Fibroblast of skin of right quadriceps (primary cell): Measurements from ENCODE around the gene LRP1B.
"Not testable (repeated sequence)": the region's sequence is repeated elsewhere in the genome, so short reads cannot be mapped to it uniquely, and the experiment has no call there.

Experiments used
- DNase-seq: peaks from one replicate; pipeline ENCODE4 v3.0.0-alpha.2; 2013

LRP1B gene

DNA sequence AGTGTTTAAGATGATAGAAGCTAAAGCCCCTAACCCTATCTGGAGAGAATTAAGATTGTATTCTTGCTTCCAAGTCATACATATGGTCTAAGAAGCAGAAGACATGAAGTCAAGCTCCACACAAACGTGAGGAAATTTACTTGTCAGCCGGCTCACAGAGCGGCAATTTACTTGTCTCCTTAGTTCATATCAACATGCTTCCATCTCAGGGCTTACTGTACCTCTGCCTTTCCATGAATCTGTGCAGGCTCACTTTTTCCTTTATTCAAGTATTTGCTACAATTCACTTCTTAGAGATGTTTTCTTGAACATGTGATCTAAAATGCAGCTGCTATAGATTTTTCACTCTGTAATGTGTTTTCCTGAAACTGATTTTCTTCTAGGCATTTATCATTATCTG is 1386.4 kb downstream of the LRP1B start:
- DNase-seq, result no peak

DNA sequence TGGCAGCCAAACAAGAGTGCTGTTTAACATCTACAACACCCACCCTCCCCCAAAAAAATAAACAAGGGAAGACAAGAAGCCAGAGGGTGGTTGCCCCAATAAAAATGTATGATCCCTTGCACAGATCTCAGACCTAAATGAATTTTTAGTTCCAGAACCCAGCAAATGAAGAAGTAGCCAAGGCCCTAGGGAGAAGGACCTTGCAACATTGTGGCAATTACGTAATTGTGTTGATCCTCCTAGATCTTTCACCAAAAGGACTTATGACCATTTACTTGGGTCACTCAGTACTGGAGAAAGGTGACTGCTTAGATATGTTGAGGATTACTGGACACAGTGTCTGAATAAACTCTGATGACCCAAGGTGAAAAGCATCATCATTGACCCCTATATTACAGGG is 1393.8 kb downstream of the LRP1B start:
- no peak for DNase-seq

DNA sequence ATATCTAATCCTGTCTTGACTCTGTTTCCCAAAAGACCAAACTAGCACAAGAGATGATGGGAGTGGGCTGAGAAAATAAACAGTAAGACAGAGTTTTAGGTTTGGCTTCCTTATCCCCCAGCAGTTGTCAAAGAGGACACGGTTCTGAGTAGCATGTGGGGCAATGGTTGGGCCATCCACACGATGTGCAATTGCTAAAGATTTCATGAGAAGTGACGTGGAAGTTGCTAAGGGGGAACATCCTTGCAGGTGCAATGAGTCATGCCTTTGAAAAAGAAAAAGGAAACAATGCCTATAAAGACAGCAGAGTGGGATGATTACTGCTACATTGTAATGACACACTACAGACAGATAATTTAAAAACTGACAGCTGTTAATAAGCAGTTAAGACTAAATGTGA is 1395.8 kb downstream of the LRP1B start:
- no peak for DNase-seq

DNA sequence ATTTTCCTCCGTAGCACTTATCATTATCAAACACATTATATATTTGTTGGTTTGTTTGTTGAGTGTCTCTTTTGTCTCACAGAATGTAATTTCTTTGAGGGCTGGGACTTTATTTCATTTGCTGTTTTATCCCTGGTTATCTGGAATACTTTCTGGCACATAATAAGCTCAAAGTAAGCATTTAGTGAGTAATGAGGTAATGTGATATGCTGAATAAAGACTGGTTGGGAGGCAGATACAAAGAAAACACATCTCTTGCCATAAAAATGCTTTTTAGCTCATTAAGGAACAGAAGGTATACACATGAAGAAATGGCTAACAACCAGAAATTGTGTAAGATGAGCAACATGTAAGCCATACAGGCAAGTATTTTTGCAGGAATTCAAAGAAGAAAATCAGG is 1411.8 kb downstream of the LRP1B start:
- no peak for DNase-seq

DNA sequence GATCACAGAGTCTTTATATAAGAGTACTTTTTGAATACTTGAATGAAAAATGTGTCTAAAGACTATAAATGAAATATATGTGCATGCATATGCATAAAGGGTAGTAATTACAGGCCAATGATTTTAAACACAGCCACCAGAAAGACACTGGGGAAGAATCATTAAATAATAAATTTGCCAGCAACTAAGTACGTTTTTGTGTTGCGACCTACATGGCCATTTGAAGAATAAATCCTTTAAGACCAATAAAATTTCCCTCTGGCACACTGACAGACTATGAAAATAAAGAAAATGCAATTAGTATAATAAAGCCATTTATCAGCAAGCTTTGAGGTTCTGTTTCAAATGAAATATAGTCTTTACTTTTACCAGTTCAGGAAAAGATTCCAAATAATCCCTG is 1413.3 kb downstream of the LRP1B start:
- no peak for DNase-seq

DNA sequence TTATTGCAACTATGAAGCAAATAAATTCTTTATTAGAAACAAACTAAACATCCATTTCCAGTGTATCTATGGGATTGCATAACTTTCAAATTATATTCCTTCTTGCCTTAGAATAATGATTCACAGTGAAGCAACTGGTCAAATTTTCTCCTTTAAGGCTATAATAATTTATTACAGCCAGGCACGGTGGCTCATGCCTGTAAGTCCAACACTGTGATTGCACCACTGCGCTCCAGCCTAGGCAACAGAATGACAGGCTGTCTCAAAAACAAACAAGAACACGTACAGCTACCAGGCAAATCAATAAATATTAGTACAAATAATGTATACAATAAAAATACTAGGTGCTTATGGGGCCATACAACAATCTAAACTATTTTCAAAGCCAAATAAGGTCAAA is 1416.2 kb downstream of the LRP1B start:
- no peak for DNase-seq

DNA sequence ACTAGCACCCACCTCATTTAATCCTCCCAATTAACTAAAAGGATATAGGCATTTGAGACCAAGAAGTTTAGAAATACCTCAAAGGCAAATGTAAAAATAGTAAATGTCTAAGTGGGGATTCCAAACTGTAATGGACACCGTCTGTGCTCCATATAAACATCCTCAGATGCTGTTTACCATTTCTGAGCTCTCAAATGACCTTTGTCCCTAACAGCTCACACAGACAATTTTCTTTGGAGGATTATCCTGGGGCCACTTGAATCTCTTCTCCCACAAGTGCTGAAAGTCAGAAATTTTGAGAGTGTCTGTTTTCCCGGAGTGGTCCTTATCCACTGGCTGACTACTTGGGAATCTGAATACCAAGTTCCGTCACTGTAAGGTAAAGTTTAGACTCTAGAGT is 1418.9 kb downstream of the LRP1B start:
- DNase-seq, result no peak

DNA sequence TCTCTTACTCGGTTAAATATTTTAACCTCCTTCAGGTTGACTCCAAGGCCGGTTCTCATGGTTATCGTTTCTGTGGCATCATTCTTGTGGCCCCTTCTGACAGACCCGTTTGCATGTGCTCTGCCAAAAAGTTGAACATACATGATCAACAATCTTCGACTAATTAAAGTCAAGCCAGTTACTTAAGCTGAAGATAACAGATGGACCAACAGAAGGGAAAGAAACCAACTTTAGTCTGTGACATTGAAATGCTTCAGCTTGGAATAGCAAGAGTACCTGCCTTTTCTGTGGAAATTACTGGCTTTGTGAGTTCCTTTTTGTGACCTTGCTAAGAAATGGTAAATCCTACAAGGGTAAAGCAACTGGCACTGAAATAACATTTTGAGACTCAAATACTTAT is 1429.1 kb downstream of the LRP1B start:
- no peak for DNase-seq

DNA sequence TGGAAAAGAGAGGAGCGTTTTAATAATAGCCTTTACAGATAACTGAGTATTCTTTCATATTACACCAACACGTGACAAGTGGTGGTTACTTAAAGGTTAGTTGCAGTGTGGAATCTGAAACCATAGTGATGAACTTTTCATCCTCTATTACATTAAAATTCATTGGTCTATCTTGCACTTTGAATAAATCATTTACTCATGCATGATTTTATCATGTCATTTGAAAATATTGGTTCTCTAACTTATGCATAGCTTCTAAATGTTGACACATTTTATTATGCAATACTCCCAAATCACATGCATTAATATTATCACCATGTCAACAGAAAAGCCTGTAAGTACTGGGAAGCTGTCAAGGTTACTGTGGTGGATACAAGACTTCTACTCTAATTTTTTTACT is 1432.2 kb downstream of the LRP1B start:
- DNase-seq, result no peak

DNA sequence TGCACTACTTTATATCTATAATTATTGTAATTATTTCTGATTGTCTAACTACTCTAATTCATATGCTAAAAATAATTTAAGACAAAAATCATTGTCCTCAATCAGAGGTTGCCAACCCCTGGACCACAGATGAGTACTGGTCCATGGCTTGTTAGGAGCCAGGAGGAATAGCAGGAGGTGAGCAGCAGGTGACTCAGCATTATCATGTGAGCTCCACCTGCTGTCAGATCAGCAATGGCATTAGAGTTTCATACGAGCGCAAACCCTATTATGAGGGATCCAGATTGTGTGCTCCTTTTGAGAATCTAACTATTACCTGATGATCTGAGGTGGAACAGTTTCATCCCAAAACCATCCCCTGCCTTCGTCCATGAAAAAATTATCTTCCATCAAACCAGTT is 1434.4 kb downstream of the LRP1B start:
- DNase-seq, result no peak

DNA sequence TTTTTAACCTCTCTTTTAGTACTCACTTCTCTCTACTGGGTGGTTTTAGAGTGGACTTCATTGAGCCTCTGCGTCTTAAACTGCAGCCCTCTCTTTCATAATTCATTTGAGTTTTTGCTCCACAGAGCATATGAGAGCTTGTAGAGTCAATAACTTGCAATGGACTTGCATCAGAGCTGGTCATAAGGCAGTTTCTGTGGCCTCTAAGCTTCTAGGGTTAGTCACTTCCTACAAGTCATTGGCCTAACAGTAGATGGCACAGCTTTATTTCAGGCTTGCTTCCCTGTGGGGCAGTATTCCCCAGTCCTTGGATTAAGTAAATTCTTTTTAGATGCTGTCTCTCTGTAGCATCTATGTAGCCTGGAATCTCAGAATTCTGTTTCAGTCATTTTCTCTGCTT is 1435.7 kb downstream of the LRP1B start:
- DNase-seq, result peak; percentile 57

DNA sequence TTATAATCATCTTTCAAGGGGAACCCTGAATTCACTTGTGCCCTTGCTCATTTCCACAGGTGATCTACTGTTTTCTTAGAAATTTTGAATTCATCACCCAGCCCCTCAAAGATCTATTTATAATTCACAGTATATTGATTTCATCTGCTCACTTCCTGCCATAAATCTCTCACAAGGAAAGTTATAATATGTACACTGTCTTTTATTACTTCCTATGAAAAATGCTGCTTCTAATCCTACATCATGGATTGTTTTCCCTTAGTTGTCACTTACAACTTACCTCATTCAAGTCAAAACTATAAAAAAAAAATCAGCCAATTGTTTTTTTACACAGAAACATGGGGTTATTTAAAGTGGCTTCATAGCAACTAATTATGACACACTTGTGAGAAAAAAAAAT is 1443.0 kb downstream of the LRP1B start:
- no peak for DNase-seq

DNA sequence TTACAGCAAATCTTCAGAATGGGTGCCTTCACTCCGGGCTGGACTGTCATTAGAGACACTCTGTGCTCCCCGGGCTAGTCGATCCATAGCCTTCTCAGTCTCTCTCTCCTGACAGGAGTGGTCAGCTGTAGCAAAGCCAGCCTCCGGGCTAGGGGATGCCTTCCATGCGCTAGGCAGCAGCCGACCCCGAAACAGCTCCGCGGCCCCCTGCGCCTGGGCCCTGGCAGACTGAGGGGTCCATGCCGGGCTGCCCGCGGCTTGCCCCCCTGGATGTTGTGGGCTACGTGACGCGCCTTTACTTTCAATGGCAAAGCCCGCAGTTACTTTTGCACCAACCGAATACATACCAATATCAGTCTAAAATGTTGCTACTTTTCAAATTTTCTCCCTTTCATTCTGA is 1447.2 kb downstream of the LRP1B start:
- no peak for DNase-seq

DNA sequence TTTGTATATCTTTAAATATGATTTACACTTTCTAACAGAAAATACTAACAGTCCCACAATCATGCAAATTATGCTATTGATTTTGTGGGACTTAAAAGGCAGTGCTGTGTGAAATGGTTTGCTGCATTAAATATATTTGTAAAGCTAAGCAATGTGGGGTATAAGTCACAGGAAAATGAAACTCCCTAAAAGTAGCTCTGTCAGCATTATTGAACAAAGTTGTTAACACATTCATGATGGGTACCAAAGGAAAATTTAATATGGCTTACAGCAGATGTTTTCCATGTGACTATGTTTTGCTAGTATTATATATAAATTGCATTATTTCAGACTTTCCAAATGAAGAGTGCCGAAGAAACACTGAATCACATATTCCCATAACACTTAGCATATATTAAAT is 1450.0 kb downstream of the LRP1B start:
- DNase-seq, result no peak

DNA sequence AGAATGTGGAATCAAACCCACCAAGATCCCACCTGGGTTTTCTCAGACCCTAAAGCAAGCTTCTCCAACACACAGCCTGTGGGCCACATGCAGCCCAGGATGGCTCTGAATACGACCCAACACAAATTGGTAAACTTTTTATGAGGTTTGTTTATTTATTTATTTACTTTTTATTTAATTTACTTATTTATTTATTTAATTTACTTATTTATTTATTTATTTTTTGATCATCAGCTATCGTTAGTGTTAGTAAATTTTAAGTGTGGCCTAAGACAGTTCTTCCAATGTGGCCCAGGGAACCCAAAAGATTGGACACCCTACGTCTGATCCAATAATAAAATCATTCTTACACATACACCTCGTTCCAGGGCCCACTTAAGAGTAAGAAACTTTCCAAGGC is 1451.1 kb downstream of the LRP1B start:
- no peak for DNase-seq

DNA sequence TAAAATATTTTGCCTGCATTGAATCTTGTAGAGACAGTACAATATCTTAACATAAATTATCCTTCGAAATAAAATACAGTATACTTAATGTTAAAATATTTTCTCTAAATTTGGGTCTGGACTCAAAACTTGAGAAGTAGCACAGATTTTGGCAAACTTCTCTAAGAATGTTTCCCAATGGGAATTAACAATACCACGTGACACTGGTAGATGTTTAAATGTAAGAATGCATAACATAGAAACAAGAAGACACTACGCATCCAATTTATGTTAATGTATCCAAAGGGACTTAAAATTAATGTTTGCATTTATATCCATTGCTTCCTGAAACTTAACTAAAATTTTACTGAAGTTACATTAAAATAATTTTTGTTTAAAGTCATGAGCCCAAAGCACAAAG is 1460.9 kb downstream of the LRP1B start:
- DNase-seq, result no peak

DNA sequence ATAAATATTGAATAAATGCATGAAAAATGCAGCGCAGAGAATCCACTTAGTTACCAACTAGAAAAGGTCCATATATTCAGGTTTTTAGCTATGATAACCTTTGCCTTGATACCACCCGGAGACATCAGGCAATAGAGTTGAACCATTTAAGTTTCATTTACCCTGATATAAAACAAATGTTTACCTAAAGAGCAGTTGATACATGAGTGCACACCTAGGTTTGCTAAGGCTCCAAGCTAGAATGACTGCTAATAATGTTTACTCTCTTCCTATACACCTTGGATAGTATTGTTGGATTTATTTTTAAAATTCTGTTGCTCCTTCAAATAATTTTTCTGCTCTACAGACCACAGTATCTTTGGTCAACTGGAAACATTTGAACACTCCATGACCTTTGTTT is 1463.6 kb downstream of the LRP1B start:
- DNase-seq, result no peak

DNA sequence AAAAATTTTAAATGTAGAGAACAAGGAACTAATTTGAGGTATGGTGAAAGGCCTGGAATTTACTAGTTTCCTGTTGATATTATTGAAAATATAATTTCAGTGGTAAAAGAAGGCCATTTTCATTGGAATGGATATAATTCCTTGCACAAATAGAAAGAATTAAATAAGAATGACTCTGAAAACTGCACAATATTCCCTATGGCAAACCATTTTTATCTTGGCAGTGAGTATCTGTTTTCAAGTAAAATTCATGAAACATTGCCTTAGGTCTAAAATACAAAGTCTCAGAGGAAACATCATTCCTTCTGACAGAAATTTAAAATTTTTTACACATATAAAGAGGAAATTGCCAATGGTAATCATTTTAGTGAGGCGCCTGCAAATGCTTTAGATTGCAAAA is 1468.3 kb downstream of the LRP1B start:
- DNase-seq, result no peak

DNA sequence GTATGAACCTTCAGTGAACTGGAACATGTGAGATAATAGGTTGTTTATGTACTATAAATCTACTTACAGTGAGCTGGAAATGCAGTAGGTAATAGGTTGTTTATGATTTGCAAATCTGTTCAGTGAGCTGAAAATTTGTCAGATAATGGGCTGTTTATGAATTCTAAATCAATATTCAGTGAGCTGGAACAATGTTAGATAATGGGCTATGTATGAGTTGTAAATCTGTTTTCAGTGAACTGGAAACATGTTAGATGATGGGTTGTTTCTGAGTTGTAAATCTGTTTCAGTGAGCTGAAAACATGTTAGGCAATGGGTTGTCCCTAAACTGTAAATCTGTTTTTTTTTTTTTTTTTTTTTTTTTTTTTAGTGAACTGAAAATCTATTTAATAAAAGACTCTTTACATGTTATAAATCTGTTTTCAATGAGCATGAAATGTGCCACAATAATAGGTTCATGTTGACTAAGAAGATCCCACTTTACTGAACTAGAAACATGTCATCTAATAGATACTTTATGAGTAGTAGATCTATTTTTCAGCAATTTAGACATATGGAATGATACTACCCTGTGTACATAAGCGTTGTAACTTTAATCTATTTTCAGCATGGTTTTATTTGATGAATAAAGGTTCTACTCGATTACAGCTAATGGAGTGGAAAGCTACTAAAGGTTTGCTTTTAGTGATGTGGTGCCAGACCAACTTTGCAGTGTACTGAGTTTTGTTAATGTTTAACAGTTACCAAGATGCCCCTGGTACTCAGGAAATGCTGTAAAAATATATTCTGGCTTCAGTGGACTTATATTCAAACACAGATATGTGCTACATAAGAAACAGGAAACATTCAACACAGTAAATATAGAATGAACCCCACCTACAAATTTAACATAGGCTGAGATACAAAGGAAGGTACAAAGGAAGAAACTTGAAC is 1471.8 kb downstream of the LRP1B start:
- no peak for DNase-seq

DNA sequence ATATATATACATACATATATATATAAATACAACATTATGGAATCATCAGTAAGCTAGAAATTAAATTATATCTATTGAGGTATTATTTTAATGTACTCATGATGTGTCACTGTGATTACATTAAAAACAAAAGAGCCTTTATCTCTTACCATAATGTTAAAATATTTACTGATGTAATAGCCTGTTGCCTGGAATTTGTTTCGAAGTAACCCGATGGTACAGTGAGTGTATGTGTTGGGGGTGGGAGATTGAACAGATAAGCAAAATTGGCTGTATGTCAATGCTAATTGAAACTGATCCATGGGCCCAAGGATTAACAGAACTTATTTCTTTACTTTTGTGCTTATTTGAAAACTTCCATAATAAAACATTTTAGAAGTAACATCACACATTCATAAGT is 1473.2 kb downstream of the LRP1B start:
- peak; percentile 39 for DNase-seq

DNA sequence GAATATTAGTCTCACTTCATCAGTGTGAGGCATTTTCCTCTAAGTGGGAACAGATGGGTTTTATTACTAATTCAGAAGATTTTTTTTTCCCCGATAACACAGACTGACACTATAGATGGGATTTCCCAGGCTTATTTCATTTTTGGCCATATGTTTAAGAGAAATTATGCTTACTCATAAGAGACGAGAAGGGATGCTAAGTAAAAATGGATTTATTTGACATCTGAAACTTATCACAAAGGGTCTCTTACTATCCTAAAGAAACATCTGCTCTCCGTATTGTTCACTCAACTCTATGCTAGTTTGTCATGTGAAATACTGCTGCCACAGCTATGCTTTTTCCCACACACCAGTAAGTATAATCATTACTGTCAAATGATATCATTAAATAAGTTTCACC is 1476.3 kb downstream of the LRP1B start:
- DNase-seq, result peak; percentile 67

DNA sequence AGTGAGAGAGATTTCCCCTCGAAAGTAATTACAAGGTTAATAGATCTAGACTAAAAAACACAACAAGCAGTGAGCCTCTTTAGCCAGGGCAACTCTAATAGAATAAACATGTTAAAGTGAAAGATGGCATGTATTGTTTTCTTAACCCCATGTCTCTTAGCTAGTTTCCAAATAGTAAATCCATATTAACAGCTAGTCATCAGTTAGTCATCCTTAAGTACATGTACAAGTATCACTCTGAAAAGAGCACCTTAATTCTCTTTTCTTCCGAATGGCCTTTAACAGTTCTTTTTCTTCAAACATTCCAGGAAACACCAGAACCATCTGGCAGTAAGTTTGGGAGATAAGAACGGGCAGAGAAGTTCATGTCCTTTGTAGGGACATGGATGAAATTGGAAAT is 1480.0 kb downstream of the LRP1B start:
- peak; percentile 18 for DNase-seq

DNA sequence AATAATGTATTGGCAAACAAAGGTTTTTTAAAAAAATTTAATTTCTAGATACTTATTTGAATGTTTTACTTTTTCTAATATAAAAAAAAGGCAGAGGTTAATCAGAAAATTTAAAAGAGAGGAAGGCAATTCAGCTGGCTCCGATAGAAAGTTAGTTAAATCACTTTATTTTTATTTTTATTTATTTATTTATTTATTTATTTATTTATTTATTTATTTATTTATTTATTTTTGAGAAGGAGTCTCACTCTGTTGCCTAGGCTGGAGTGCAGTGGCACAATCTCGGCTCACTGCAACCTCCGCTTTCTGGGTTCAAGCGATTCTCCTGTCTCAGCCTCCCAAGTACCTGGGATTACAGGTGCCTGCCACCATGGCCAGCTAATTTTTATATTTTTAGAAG is 1480.7 kb downstream of the LRP1B start:
- DNase-seq, result not testable (repeated sequence)

DNA sequence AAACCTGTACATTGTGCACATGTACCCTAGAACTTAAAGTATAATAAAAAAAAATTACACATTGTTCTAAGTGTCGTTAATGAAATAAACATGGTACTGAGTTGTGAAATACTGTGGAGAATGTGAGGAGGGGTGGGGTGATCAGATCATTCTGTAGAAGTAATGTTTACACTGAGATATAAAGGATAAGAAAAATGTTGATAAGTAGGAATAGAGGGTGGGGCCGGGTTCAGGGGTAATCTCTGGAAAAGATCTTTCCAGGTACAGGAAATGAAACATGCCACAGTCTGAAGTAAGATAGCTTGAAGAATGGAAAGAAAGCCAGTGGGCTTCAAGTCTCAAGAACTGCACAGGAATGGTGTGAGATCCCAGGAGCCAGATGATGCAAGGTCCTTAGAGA is 1482.4 kb downstream of the LRP1B start:
- no peak for DNase-seq

DNA sequence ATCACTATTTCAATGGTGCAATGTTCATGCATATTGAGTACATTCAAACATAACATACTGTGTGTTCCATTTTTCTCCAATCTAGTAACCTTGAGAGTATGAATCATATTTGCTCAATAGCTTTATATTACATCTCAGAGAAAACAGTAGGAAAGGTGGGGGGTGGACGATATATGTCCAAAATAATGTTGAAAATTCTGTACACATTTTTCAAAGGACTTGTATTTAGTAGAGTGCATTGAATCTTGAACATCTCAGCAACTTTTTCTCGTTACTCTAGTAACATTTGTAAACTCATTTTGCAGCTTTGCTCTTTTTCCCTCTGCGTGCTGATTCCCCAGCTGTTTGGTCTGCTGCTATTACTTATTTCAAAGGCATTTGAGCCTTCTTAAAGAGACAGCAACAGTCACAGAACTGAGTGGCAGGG is 1487.0 kb downstream of the LRP1B start:
- peak; percentile 57 for DNase-seq
